ENCODE measurements around the gene BMS1. TPM values are rescaled to one million over a fixed set of nuclear protein-coding genes. Genes with fewer than 3 reads are reported as not detected.

The BMS1 gene
- total RNA-seq, 1 experiment from 2014 or later, result 44.2 TPM

DNA sequence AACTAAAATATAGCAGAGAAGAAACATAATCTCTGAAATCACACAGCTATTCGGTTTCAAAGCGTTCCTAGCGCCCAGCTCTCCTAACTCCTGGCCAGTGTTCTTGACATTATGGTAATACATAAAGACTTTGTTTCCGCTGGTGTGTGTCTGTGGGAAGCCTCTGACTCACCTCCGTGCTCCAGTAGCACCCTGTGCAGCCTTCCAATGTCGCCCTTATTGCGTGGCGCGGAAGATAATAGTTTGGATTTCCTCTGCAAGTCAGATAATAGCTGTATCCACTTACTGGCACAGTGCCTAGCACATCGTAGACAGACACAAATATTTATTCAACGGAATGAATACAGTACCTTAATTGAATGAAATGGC lies 570 bp downstream of the BMS1 start:
- H3K23me2 ChIP-seq (ENCODE audit: insufficient read length, low read depth, low read length, poor library complexity, severe bottlenecking), result peaks cover 4% of the 10 kb centered on the region
- H3K9ac ChIP-seq (ENCODE audit: extremely low read depth, insufficient read length, low read length), result peak overlapping the region; percentile 71
- H3K14ac ChIP-seq (ENCODE audit: insufficient read depth, low read length), result no peak overlapping the region; the same call in 1 of the 2 replicates
- Mint-ChIP-seq H3K27me3 (ENCODE audit: low read depth) (peaks cover 27% of the 10 kb centered on the region), H3K36me3 (ENCODE audit: insufficient read depth in 1 of 3, low read depth in 3 of 3) (peaks cover 12 to 36% (median 35%) of the 10 kb centered on the region in 3 experiments), H3K4me3 (peak overlapping the region; percentile 89 to 94), H3K9me3 (peaks cover 0 to 3% of the 10 kb centered on the region in 2 experiments; a peak in 1 of 5 replicates), H3K4me1 (0 out of 4 replicates have a peak, but pooled peaks cover 0 to 3% of the 10 kb centered on the region in 2 experiments), H3K27ac (peak overlapping the region; percentile 95 to 99 (median 95); a peak in 6 of 7 replicates)
- H2BK12ac ChIP-seq (ENCODE audit: insufficient read length, low read depth, low read length), result peak overlapping the region; percentile 64
- H3K4me2 ChIP-seq (ENCODE audit: insufficient read depth, insufficient read length, low read length), result peak overlapping the region; percentile 99
- H4K5ac ChIP-seq (ENCODE audit: insufficient read length, low read depth, low read length), result no peak overlapping the region
- peaks cover 4% of the 10 kb centered on the region for H3K79me1 ChIP-seq (ENCODE audit: insufficient read depth, low read depth, low read length, poor library complexity, severe bottlenecking)
- no peak overlapping the region for H4K8ac ChIP-seq (replicated peaks; ENCODE audit: insufficient read length, low read depth, low read length)
- H3K27ac ChIP-seq (ENCODE audit: insufficient read length, low read depth, low read length), result peak overlapping the region; percentile 22
- no peak for TF ChIP-seq CTCF (conservative IDR thresholded peaks at IDR 0.05)
- H3K79me2 ChIP-seq (ENCODE audit: insufficient read depth, low read length), result peaks cover 4% of the 10 kb centered on the region; the same call in 1 of the 2 replicates
- no peaks in the 10 kb centered on the region for H3K4me1 ChIP-seq (ENCODE audit: insufficient read depth, low read length)
- no peaks in the 10 kb centered on the region for H3K27me3 ChIP-seq (ENCODE audit: insufficient read depth, low read length)
- DNase-seq, result no peak
- H3K9me3 ChIP-seq (ENCODE audit: control insufficient read depth, low read depth, low read length), result no peaks in the 10 kb centered on the region
- no CpG with 5 or more reads among the region's 11 CpGs for WGBS (ENCODE audit: extremely low coverage, insufficient read length, low lambda C conversion rate)
- H2BK15ac ChIP-seq (ENCODE audit: low read depth, low read length), result no peak overlapping the region
- H2BK120ac ChIP-seq (ENCODE audit: low read depth, low read length, poor library complexity, severe bottlenecking), result no peak overlapping the region
- no peak overlapping the region for H3K56ac ChIP-seq (ENCODE audit: insufficient read length, low read depth, low read length)
- no peak overlapping the region for H2BK20ac ChIP-seq (ENCODE audit: low read depth, low read length, poor library complexity, severe bottlenecking)
- H2AFZ ChIP-seq (ENCODE audit: low read length), result no peak overlapping the region
- H3T11ph ChIP-seq (ENCODE audit: low read length), result no peak overlapping the region
- H4K91ac ChIP-seq (ENCODE audit: insufficient read length, low read depth, low read length), result no peak overlapping the region
- no peak overlapping the region for H3K23ac ChIP-seq (ENCODE audit: insufficient read length, low read depth, low read length)
- no peak overlapping the region for H3K18ac ChIP-seq (ENCODE audit: insufficient read length, low read depth, low read length)
- no peak overlapping the region for H2AK5ac ChIP-seq (ENCODE audit: insufficient read length, low read length)
- H4K20me1 ChIP-seq (ENCODE audit: control insufficient read depth, insufficient read depth, insufficient read length), result no peaks in the 10 kb centered on the region
- H3K4ac ChIP-seq (ENCODE audit: low read depth, low read length), result no peak overlapping the region
- H2BK5ac ChIP-seq (ENCODE audit: insufficient read length, low read length), result no peak overlapping the region
